A549 (cell line): ENCODE measurements around the gene MEN1. TPM values are rescaled to one million over a fixed set of nuclear protein-coding genes. Genes with fewer than 3 reads are reported as not detected.

ENCODE experiments used
- ATAC-seq, 2 experiments: fragments of 200-7000 bp in 1 of 2; fragments of >200 bp in 1 of 2; cut with Nextera tagmentation in 1 of 2; cut with Tn5 transposase in 1 of 2; 3 replicates each; pipeline versions ENCODE4 v1.8.0 to v1.9.1; 2018 to 2020; ENCODE audit warnings: mild to moderate bottlenecking in 1 of 2, moderate library complexity in 1 of 2
- CTCF ChIA-PET: fragments of 300-600 bp; sonication (Branson Sonifier 250); formaldehyde crosslinking; extraction: SDS; loops from one replicate; lab custom pipeline; 2021; ENCODE audit warnings: antibody characterized with exemption, inconsistent platforms; lab: Yijun Ruan, JAX
- POLR2A ChIA-PET: fragments of 350-600 bp; formaldehyde crosslinking; extraction: SDS; loops from one replicate; lab custom pipeline; 2021; ENCODE audit warnings: antibody characterized with exemption, inconsistent platforms; lab: Yijun Ruan, JAX
- DNase-seq, 2 experiments: peaks; one replicate each; pipeline versions ENCODE4 v3.0.0 to v3.0.0-alpha.2; 2011 to 2016; ENCODE audit warnings: low read depth in 1 of 2, low spot score in 1 of 2
- FAIRE-seq: peaks from 2 replicates; lab custom pipeline; 2011; peaks lifted over from hg19 to GRCh38; lab: Jason Lieb, UNC
- H3K27ac ChIP-seq, 2 experiments: fragments of >200 bp; sonication (Bioruptor Twin); formaldehyde crosslinking; 3 replicates each; pipeline ENCODE4 v1.5.1; 2016 to 2017
- H3K4me1 ChIP-seq: fragments of >200 bp; sonication (Bioruptor Twin); formaldehyde crosslinking; 3 replicates; pipeline ENCODE4 v1.6.1; 2016
- H3K4me2 ChIP-seq: fragments of >200 bp; sonication (Bioruptor Twin); formaldehyde crosslinking; 3 replicates; pipeline ENCODE4 v1.6.1; 2016
- H3K4me3 ChIP-seq: fragments of >200 bp; sonication (Bioruptor Twin); formaldehyde crosslinking; 3 replicates; pipeline ENCODE4 v1.5.1; 2016
- H3K9me3 ChIP-seq: fragments of >200 bp; sonication (Bioruptor Twin); formaldehyde crosslinking; 3 replicates; pipeline ENCODE4 v1.6.1; 2016
- ATOH8 ChIP-seq: fragments of 250-450 bp; sonication (Bioruptor Pico); IDR thresholded peaks from 2 replicates; pipeline ENCODE4 v1.5.0; 2020; ENCODE audit warnings: low read depth, mild to moderate bottlenecking, moderate library complexity
- CBX2 ChIP-seq: fragments of 200-600 bp; sonication (generic); IDR thresholded peaks from 2 replicates; pipeline ENCODE4 v1.6.1; 2016; ENCODE audit warnings: low read depth, mild to moderate bottlenecking, borderline replicate concordance
- CHD2 ChIP-seq: fragments of 150-350 bp; IDR thresholded peaks from 2 replicates; pipeline ENCODE4 v1.6.1; 2014; ENCODE audit warnings: low read length; ENCODE audit not compliant: partially characterized antibody
- CTCF ChIP-seq: fragments of >200 bp; sonication (Bioruptor Twin); formaldehyde crosslinking; IDR thresholded peaks from 3 replicates; pipeline ENCODE4 v1.5.1; 2016
- ESRRA ChIP-seq: fragments of 150-350 bp; IDR thresholded peaks from 2 replicates; pipeline ENCODE4 v1.6.1; 2014; ENCODE audit warnings: mild to moderate bottlenecking, low read length, borderline replicate concordance
- FOSB ChIP-seq: fragments of 250-450 bp; sonication (Bioruptor Pico); IDR thresholded peaks from 2 replicates; pipeline ENCODE4 v1.5.0; 2020; ENCODE audit warnings: mild to moderate bottlenecking, moderate library complexity
- FOSL2 ChIP-seq, 2 experiments: fragments of 450-650 bp in 1 of 2; fragments of >200 bp in 1 of 2; sonication (Bioruptor Twin) in 1 of 2; formaldehyde crosslinking; IDR thresholded peaks; 2 replicates each; pipeline versions ENCODE4 v1.5.0 to v1.6.1; 2016 to 2020; ENCODE audit warnings: mild to moderate bottlenecking in 1 of 2, moderate library complexity in 1 of 2
- HES2 ChIP-seq: fragments of >200 bp; sonication (Bioruptor Twin); formaldehyde crosslinking; IDR thresholded peaks from 2 replicates; pipeline ENCODE4 v1.6.1; 2016
- HOXB13 ChIP-seq: fragments of 250-450 bp; sonication (Bioruptor Pico); IDR thresholded peaks from 2 replicates; pipeline ENCODE4 v1.5.0; 2020; ENCODE audit warnings: low read depth, mild to moderate bottlenecking, moderate library complexity
- HOXB5 ChIP-seq: fragments of 250-450 bp; sonication (Bioruptor Pico); IDR thresholded peaks from 2 replicates; pipeline ENCODE4 v1.5.0; 2020; ENCODE audit warnings: mild to moderate bottlenecking, moderate library complexity
- KDM5A ChIP-seq: fragments of 200-600 bp; sonication (generic); IDR thresholded peaks from 2 replicates; pipeline ENCODE4 v1.6.1; 2016; ENCODE audit warnings: antibody characterized with exemption, mild to moderate bottlenecking
- MAFK ChIP-seq: fragments of 450-650 bp; IDR thresholded peaks from 2 replicates; pipeline ENCODE4 v1.6.1; 2014; ENCODE audit not compliant: partially characterized antibody
- NPAS2 ChIP-seq: fragments of 250-450 bp; sonication (Bioruptor Pico); IDR thresholded peaks from 2 replicates; pipeline ENCODE4 v1.8.0; 2022; ENCODE audit warnings: mild to moderate bottlenecking, moderate library complexity, borderline replicate concordance
- RARB ChIP-seq: fragments of 250-450 bp; sonication (Bioruptor Pico); IDR thresholded peaks from 2 replicates; pipeline ENCODE4 v1.8.0; 2021; ENCODE audit warnings: mild to moderate bottlenecking, moderate library complexity
- RCOR1 ChIP-seq: fragments of 150-350 bp; IDR thresholded peaks from 2 replicates; pipeline ENCODE4 v1.6.1; 2014; ENCODE audit warnings: antibody characterized with exemption, low read length, low read depth
- REST ChIP-seq: fragments of 200-600 bp; sonication (generic); IDR thresholded peaks from 2 replicates; pipeline ENCODE4 v1.6.1; 2016; ENCODE audit warnings: antibody characterized with exemption, mild to moderate bottlenecking, moderate library complexity
- SREBF2 ChIP-seq: fragments of 450-650 bp; IDR thresholded peaks from 2 replicates; pipeline ENCODE4 v1.6.1; 2014; ENCODE audit warnings: mild to moderate bottlenecking, moderate library complexity
- TFCP2L1 ChIP-seq: fragments of 250-450 bp; sonication (Bioruptor Pico); IDR thresholded peaks from 2 replicates; pipeline ENCODE4 v1.5.0; 2021; ENCODE audit warnings: mild to moderate bottlenecking
- ZC3H11A ChIP-seq: fragments of 450-650 bp; IDR thresholded peaks from 2 replicates; pipeline ENCODE4 v1.6.1; 2014; ENCODE audit warnings: antibody characterized with exemption, mild to moderate bottlenecking
- WGBS: methylation state at CpG from one replicate; pipeline ENCODE4 v1.1.6; 2017; ENCODE audit errors: missing lambda C conversion rate; 5-methylcytosine and 5-hydroxymethylcytosine counted together
- polyA plus RNA-seq, 4 experiments: library from polyadenylated mRNA; depleted of rRNA in 3 of 4; stranded (reverse); fragments of >200 nt; fragmentation: RNase III in 1 of 4; extraction: RNeasy Plus Mini Kit Qiagen cat#74134 plus additional on column Dnase treatment in 1 of 4; gene quantifications; 2 replicates in 3 of 4; 3 replicates in 1 of 4; pipeline ENCODE4 v1.2.3, GENCODE V29; 2011 to 2017

The MEN1 gene
- polyA plus RNA-seq, 2 of the 4 experiments (the other 2 are of a cell fraction): 17.0 to 34.7 TPM

DNA sequence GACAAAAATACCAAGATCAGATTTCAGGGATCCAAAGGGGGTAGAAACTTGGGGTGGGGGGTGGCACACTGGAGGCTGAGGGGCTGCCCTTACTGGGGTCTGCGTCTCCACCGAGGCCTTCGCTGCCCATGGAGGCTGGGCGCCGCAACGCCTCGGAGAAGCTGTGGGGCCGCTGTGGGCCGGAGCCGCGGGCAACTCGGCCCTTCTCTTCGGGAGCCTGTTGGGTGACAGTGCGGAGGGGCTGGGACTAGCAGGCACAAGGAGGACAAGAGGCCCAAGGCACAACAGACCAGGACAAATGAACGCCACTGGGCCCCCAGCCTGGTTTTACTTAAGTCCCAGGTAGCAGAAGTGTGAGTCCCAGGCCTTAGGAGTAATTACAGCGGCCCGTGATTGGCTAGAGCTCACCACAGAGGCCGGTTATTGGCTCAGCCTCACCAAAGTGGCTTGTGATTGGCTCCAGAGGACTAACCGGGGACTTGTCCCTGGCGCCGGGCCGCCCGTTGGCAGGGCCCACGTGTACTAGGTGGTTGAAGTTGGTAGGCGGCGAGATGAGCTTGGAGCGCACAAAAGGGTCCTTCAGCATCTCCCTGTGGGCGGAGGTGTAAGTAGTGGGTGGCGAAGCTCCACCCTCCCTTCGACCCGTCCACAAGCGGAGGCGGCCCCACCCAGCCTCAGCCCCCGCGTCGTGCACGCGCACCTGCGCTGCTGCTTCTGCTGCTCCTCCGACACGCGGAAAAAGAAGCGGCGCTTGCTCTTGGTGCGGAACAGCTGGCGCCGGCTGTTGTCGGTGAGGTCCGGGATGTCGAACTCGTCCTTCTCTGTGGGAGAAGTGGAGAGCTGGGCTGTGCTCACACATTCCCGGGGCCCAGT, 16.5 kb upstream of the MEN1 start:
- no peak overlapping the region for H3K4me2 ChIP-seq
- DNase-seq (no peak), FAIRE-seq (no peak), ATAC-seq (peak in 1 of 2 experiments; percentile 54; a peak in 3 of 6 replicates)
- 90% methylated on average over 52 of the region's 52 CpGs for WGBS
- ChIA-PET CTCF (interaction anchor here (0.8 to 2.3 kb wide), 5 partner anchors 14 to 52 kb away, joined by 3 to 11 read pairs (median 4); partner anchors contain the start of genes EHD1 and MAP4K2), POLR2A (no interaction called here)
- H3K4me1 ChIP-seq: no peaks in the 10 kb centered on the region
- no peaks in the 10 kb centered on the region for H3K9me3 ChIP-seq
- no peak overlapping the region for H3K4me3 ChIP-seq
- TF ChIP-seq RCOR1: no peak
- TF ChIP-seq CHD2: no peak
- TF ChIP-seq HOXB13 (CRISPR knock-in tag): no peak
- no peak for TF ChIP-seq SREBF2
- TF ChIP-seq HOXB5: no peak
- no peak for TF ChIP-seq ATOH8 (CRISPR knock-in tag)
- TF ChIP-seq HES2: no peak
- no peak for TF ChIP-seq TFCP2L1 (CRISPR knock-in tag)
- no peak for TF ChIP-seq FOSB
- no peak for TF ChIP-seq FOSL2 (IDR thresholded peaks at IDR 0.05)
- no peak for TF ChIP-seq FOSL2 (CRISPR knock-in tag; IDR thresholded peaks at IDR 0.05)
- no peak for TF ChIP-seq RARB (CRISPR knock-in tag)
- TF ChIP-seq REST: no peak
- no peak for TF ChIP-seq CTCF
- no peak for TF ChIP-seq ZC3H11A
- no peak for TF ChIP-seq ESRRA
- no peak for TF ChIP-seq NPAS2 (CRISPR knock-in tag)
- TF ChIP-seq MAFK: no peak
- TF ChIP-seq KDM5A: no peak
- no peak for TF ChIP-seq CBX2
- H3K27ac ChIP-seq: no peak overlapping the region
